GM18507 (cell line): ENCODE results near the gene MBD3L5.
"Not testable (repeated sequence)": the region's sequence is repeated elsewhere in the genome, so short reads cannot be mapped to it uniquely, and the experiment has no call there.

ENCODE experiments used
- DNase-seq: peaks from one replicate; pipeline ENCODE4 v3.0.0; 2011; ENCODE audit warnings: low read depth; ENCODE audit not compliant: insufficient read length; ENCODE audit errors: extremely low spot score
- FAIRE-seq: peaks from 2 replicates; lab custom pipeline; 2011; peaks lifted over from hg19 to GRCh38; lab: Jason Lieb, UNC

MBD3L5 gene

DNA sequence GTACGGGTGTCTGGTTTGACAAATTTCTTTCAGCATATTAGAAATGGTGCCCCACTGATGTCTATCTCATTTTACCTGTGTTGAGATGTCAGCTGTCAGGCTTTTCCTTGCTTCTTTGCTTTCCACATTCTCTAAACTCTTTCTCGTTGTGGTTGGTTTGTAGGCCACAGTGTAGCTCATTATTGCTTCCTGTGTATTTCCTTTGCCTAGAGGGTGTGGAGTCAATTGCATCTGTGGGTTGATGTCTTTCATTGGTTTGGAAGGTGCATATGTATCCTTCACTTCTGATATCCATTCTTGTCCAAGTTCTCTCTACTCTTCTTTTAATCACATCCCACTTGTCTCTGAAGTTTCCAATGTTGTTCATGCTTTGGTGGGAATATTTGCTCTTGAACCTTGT lies 11.2 kb downstream of the MBD3L5 start:
- not testable (repeated sequence) for FAIRE-seq, DNase-seq

DNA sequence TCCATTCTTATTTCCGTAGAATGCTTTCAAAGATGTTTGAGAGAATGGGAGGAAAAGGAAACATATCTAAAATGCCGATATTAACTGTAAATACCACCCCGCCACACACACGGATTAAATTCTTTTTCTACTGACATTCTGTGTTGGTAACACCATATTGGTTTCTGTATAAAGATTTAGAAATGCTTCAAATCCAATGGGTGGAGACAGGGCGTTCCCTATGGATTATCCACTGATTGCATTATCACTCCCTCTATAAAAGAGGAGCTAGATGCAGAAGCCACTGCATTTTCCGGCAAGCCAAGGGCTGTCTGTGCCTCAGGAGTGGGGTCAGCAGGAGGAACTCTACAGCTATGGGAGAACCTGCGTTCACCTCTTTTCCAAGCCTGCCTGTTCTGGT lies 18.6 kb downstream of the MBD3L5 start, which contains the start of gene MBD3L2:
Gene MBD3L2, plus strand, starts transcription at position 301 of the 400 bp plus-strand sequence. Its CDS starts 53 bp downstream, at position 354.
- not testable (repeated sequence) for DNase-seq, FAIRE-seq

DNA sequence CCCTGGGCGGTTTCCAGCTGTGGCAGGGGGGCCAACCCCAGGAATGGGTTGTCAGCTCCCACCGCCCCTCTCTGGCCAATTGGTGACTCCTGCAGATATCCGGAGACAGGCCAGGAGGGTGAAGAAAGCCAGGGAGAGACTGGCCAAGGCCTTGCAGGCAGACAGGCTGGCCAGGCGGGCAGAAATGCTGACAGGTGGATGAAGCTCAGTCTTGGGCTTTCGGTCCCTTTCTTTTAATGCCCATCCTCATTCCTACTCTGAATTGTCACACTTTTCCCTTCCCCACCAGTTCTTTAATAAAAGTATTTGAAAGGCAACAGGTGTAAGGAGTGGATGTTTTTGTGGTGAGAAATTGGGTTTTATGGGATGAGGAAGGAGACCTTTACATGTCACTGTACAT lies 21.0 kb downstream of the MBD3L5 start:
- FAIRE-seq, DNase-seq: not testable (repeated sequence)

DNA sequence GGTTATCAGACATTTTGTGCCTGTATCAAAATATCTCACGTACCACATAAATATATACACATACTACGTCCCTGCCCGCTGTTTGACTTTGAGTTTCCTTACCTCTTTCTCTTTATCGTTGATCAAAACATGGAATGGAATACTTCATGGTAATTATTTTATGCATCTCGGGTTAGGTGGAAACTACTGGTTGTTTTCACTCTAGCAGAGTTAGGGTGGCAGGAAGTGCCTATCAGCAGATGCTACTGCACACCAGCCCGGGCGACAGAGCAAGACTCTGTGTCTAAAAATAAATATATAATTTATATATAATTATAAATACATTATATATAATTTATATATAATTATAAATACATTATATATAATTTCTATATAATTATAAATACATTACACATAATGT lies 22.5 kb downstream of the MBD3L5 start:
- not testable (repeated sequence) for DNase-seq, FAIRE-seq

DNA sequence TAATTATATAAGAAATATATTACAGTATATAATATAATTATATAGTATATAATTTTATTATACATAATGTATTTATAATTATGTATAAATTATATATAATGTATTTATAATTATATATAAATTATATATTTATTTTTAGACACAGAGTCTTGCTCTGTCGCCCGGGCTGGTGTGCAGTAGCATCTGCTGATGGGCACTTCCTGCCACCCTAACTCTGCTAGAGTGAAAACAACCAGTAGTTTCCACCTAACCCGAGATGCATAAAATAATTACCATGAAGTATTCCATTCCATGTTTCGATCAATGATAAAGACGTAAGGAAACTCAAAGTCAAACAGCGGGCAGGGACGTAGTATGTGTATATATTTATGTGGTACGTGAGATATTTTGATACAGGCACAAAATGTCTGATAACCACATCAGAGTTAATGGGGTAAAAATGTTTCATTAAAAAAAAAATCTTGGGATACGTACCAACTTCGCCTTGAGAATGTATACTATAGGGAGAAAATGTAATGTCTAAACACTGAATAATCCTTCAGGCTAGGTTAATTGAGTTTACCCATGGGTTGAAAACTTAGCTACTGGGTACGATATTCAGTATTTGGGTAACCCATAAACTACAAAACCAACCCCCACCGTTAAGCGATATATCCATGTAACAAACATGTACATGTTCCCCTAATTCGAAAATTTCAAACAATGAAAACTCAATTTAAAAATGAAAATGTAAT lies 24.4 kb downstream of the MBD3L5 start:
- not testable (repeated sequence) for DNase-seq, FAIRE-seq

DNA sequence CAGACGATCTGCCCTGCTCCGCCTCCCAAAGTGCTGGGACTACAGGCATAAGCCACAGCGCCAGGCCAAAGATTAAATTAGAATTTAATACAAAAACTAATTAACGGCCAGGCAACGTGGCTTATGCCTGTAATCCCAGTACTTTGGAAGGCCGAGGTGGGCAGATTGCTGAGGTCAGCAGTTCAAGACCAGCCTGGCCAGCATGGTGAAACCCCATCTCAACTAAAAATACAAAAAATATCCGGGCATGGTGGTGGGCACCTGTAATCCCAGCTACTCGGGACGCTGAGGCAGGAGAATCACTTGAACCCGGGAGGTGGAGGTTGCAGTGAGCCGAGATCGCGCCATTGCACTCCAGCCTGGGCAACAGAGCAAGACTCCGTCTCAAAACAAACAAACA lies 25.3 kb downstream of the MBD3L5 start:
- DNase-seq, FAIRE-seq: not testable (repeated sequence)

DNA sequence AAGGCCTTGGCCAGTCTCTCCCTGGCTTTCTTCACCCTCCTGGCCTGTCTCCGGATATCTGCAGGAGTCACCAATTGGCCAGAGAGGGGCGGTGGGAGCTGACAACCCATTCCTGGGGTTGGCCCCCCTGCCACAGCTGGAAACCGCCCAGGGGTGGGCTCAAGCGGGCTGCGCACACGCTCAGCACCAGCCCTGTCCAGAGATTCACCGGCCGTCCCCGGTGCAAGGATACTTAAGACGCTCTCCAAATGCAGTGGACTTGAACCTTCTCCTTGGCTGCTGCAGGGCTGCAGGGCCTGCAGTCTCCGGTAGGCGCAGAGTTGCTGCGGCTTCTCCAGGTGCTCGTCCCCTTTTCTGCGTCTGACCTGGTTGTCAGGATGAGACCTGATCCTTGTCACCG lies 26.0 kb downstream of the MBD3L5 start:
- DNase-seq, FAIRE-seq: not testable (repeated sequence)

DNA sequence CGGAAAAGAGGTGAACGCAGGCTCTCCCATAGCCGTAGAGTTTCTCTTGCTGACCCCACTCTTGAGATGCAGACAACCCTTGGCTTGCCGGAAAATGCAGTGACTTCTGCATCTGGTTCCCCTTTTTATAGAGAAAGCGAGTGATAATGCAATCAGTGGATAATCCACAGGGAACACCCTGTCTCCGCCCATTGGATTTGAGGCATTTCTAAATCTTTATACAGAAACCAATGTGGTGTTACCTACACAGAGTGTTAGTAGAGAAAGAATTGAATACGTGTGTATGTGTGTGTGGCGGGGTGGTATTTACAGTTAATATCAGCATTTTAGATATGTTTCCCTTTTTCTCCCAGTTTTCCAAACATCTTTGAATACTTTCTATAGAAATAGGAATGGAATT lies 28.2 kb downstream of the MBD3L5 start, which contains the start of gene MBD3L3:
Gene MBD3L3, minus strand, starts transcription at position 101 of the 400 bp plus-strand sequence. Its CDS starts 71 bp downstream, at position 30.
- FAIRE-seq, DNase-seq: not testable (repeated sequence)

DNA sequence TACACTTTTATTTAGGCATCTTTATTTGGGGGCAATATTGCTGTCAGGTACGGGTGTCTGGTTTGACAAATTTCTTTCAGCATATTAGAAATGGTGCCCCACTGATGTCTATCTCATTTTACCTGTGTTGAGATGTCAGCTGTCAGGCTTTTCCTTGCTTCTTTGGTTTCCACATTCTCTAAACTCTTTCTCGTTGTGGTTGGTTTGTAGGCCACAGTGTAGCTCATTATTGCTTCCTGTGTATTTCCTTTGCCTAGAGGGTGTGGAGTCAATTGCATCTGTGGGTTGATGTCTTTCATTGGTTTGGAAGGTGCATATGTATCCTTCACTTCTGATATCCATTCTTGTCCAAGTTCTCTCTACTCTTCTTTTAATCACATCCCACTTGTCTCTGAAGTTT lies 29.6 kb downstream of the MBD3L5 start:
- DNase-seq, FAIRE-seq: not testable (repeated sequence)

DNA sequence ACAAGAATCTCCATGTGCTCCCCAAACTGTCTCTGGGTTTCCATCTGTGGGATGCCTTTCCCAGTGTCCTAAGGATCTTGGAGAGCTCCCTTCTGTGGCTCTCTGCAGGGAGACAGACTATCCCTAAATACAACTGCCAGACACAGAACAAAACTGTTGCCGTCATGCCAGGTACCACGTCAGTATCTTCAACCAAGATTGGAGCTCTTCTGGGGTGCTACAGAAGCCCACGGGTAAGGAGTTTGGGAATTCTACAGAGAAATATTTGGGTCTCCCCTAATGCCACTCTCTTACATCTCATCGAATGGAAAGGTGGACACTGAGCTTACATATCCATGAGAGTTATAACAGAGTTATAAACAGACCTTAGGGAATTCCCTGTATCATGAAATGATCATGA lies 33.0 kb downstream of the MBD3L5 start:
- no peak for DNase-seq
- FAIRE-seq, result no peak

DNA sequence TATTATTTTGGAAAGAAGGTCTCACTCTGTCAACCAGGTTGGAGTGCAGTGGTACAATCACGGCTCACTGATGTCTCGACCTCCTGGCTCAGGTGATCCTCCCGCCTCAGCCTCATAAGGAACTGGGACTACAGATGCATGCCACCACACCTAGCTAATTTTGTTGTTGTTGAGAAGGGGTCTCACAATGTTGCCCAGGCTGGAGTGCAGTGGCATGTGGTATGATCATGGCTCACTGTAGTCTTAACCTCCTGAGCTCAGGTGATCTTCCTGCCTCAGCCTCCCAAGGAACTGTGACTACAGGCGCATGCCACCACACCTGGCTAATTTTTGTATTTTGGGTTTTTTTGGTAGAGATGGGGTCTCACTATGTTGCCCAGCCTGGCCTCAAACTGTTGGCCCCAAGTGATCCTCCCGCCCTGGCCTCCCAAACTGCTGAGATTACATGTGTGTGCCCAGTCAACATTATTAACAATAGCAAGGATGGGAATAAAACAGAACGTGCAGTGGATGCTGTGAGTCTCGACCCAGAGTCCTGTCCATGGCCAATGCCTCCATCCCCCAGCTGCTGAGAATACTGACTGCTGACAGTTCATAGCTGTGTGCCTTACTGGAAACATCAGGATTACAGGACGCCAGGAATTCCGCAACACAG lies 33.5 kb downstream of the MBD3L5 start:
- FAIRE-seq (no peak), DNase-seq (no peak)

DNA sequence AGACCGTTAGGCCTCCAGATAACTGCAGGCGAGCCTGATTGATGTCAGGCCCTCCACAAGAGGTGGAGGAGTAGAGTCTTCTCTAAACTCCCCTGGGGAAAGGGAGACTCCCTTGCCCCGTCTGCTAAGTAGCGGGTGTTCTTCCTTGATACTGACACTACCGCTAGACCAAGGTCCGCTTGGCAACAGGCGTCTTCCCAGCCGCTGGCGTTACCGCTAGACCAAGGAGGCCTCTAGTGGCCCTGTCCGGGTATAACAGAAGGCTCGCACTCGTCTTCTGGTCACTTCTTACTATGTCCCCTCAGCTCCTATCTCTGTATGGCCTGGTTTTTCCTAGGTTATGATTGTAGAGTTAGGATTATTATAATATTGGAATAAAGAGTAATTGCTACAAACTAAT lies 36.7 kb downstream of the MBD3L5 start:
- not testable (repeated sequence) for DNase-seq, FAIRE-seq

DNA sequence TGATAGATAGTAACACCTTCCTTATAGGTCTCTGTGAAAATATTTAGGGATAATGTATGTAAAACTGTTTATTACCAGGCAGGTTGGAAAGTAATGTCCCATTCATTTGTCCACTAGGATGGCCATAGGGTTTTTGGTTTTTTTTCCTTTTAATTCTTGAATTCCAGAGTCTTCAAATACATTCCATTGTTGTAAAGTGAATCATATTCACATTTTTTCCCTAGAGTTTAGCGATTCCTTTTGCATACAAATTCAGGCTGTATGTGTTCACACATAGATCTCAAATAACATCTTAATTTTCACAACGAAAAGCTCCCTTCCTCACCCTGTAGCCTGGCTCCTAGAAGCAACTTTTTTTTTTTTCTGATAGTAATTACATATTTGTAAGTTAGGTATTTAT lies 37.3 kb downstream of the MBD3L5 start:
- FAIRE-seq (no peak), DNase-seq (no peak)

DNA sequence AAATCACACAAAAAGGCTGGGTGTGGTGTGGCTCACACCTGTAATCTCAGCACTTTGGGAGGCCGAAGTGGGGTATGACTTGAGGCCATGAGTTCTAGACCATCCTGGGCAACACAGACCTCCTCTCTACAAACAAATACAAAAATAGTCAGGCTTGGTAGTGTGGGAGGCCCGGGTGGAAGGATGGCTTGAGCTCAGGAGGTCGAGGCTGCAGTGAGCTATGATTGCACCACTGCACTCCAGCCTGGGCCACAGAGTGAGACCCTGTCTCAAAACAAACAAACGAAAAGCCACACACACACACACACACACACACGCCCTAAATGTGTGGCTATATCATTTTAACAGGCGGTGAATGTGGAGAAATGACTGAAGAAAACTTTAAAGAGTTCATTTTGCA lies 38.2 kb downstream of the MBD3L5 start:
- DNase-seq (no peak), FAIRE-seq (no peak)

DNA sequence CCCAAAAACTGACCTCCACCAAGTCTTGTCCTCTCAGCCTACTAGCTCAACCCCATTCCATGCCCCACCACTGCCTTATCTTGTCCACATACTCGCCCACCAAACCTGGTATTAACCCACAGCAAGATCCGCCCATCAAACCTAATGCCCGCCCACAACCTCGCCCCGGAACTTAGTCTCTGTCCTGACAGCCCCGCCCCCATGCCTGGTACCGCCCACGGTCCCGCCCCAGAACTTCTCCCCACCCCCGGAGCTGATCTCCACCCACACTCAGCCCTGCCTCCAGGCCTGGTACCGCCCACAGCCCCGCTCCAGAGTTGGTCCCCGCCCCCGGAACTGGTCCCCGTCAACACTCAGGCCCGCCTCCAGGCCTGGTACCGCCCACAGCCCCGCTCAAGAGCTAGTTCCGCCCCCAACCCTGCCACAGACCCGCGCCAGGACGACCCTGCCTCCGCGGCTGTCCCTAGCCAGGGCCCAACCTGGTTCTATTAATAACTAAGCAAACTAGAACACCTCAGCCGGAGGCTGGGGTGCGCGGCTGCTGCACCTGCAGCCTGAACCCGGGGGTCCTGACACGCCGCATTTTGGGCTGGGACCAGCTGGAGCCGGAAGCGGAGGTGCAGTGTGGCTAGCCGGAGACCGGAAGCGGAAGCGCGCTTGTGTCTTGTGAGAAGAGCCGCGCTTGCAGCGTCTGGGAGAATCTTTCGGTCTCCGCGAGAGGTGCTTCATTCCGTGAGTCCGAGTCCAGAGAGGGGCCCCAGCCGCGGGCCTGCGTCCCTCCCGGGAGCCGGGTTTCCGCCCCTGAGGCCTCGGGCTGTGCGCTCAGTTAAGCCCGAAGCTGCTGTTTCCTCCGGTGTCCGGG lies 38.9 kb downstream of the MBD3L5 start, which contains the start of gene ZNF557:
Gene ZNF557, plus strand, starts transcription at position 662 of the 862 bp plus-strand sequence. CDS start 5,372 bp downstream, outside the sequence.
- FAIRE-seq (peak; percentile 98), DNase-seq (peak; percentile 89)

DNA sequence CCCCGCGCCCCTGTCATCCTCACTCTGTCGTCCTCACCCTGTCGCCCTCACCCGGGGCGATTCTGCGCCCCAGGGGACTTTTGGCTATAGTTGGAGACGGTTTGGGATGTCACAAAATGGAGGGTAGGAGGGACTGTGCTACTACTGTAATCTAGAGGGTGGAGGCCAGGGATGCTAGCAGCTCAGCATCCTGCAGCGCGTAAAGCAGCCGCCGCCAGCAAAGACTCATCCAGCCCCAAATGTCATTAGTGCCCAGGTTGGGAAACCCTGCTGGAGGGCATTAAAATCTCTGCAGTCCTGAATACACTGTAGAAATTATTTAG lies 39.5 kb downstream of the MBD3L5 start:
- FAIRE-seq (no peak), DNase-seq (no peak)

DNA sequence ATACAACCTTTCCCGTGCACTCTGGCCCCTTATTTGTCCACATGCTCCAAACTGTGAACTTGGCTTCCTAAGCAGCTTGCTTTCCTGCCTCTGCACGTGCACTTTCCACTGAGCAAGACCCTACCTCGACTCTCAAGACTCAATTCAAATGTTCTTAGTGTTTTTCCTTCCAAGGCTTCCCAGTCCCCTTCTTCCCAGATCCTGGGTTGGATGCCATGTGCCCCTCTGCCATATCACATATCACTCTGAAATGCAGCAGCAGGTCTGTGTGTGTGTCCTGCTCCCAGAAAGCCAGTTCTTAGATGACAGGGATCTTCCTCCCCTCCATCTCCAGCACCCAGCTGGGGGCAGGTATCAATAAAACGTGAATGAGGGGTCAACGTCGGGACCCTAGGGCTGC lies 42.2 kb downstream of the MBD3L5 start:
- FAIRE-seq (no peak), DNase-seq (no peak)

DNA sequence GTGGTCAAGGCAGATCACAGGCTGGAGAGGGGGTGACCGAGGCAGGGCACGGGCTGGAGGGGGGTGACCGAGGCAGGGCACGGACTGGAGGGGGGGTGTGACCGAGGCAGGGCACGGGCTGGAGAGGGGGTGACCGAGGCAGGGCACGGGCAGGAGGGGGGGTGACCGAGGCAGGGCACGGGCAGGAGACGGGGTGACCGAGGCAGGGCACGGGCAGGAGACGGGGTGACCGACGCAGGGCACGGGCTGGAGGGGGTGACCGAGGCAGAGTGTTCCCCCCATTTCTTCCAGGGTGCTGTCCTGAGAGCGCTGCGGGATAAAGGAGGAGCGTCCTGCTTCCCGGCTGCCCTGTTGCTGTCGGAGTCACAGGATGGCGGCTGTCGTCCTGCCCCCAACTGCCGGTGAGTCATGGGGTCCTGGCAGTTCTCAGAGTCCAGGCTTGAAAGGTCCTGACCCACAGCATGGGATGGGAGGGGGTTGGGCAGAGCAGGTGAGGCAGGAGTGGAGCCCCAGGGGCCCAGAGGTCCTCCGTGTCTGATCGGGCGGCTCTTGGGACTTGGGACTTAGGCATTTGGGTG lies 44.4 kb downstream of the MBD3L5 start:
- FAIRE-seq (no peak), DNase-seq (no peak)

DNA sequence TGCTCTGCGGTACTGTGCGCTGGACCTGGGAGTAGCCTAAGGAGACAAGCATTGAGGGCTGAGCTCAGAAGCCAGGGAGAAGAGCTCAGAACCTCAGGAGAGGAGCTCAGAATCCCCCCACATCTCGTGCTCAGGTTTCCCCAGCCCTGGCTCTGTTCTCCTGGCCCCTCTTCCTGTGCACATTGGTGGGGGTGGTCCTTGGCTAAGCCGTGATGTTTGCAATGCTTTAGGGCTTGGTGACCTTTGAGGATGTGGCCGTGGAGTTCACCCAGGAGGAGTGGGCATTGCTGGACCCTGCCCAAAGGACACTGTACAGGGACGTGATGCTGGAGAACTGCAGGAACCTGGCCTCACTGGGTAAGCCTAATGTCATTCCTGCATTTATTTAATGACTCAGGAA lies 45.8 kb downstream of the MBD3L5 start:
- FAIRE-seq (no peak), DNase-seq (no peak)
